ENCODE measurements around the gene ATP1B3.
"Not testable (repeated sequence)": the region's sequence is repeated elsewhere in the genome, so short reads cannot be mapped to it uniquely, and the experiment has no call there.

ATP1B3 gene

GRCh38 chr3:141955175-141955574 lies 78.7 kb downstream of the ATP1B3 start:
- H3K9me3 ChIP-seq (ENCODE audit: control insufficient read depth, low read length), result no peaks in the 10 kb centered on the region
- H3K27me3 ChIP-seq (replicated peaks; ENCODE audit: control insufficient read depth, insufficient read depth, low read length, poor library complexity, severe bottlenecking), result no peaks in the 10 kb centered on the region
- no peak overlapping the region for H3K27ac ChIP-seq (ENCODE audit: insufficient read depth, low read length, poor library complexity, severe bottlenecking)
- H3K36me3 ChIP-seq (ENCODE audit: control insufficient read depth, insufficient read depth, low read length), result no peaks in the 10 kb centered on the region
- no peak for DNase-seq
- no peaks in the 10 kb centered on the region for H3K4me1 ChIP-seq (ENCODE audit: control insufficient read depth, insufficient read depth, low read length, poor library complexity, severe bottlenecking)
- no peak overlapping the region for H3K4me3 ChIP-seq (ENCODE audit: insufficient read depth, low read depth, low read length, poor library complexity, severe bottlenecking)

- Histone ChIP-seq H3K36me3 (ENCODE audit: control insufficient read depth, insufficient read depth, low read length) (no peaks in the 10 kb centered on the region), H3K27ac (ENCODE audit: insufficient read depth, low read length, poor library complexity, severe bottlenecking) (no peak overlapping the region), H3K9me3 (ENCODE audit: control insufficient read depth, low read length) (no peaks in the 10 kb centered on the region), H3K27me3 (replicated peaks; ENCODE audit: control insufficient read depth, insufficient read depth, low read length, poor library complexity, severe bottlenecking) (no peaks in the 10 kb centered on the region), H3K4me1 (ENCODE audit: control insufficient read depth, insufficient read depth, low read length, poor library complexity, severe bottlenecking) (no peaks in the 10 kb centered on the region), H3K4me3 (ENCODE audit: insufficient read depth, low read depth, low read length, poor library complexity, severe bottlenecking) (no peak overlapping the region)
- no peak for DNase-seq
Measured at GRCh38 chr3:141959589-141960554, 83.4 kb downstream of the ATP1B3 start.

GRCh38 chr3:141960731-141961130 lies 84.3 kb downstream of the ATP1B3 start:
- Histone ChIP-seq H3K4me1 (ENCODE audit: control insufficient read depth, insufficient read depth, low read length, poor library complexity, severe bottlenecking) (no peaks in the 10 kb centered on the region), H3K27me3 (replicated peaks; ENCODE audit: control insufficient read depth, insufficient read depth, low read length, poor library complexity, severe bottlenecking) (no peaks in the 10 kb centered on the region), H3K36me3 (ENCODE audit: control insufficient read depth, insufficient read depth, low read length) (no peaks in the 10 kb centered on the region), H3K27ac (ENCODE audit: insufficient read depth, low read length, poor library complexity, severe bottlenecking) (no peak overlapping the region), H3K4me3 (ENCODE audit: insufficient read depth, low read depth, low read length, poor library complexity, severe bottlenecking) (no peak overlapping the region), H3K9me3 (ENCODE audit: control insufficient read depth, low read length) (no peaks in the 10 kb centered on the region)
- no peak for DNase-seq

GRCh38 chr3:141963301-141963700 lies 86.9 kb downstream of the ATP1B3 start:
- H3K27ac ChIP-seq (ENCODE audit: insufficient read depth, low read length, poor library complexity, severe bottlenecking), result no peak overlapping the region
- DNase-seq, result no peak
- H3K36me3 ChIP-seq (ENCODE audit: control insufficient read depth, insufficient read depth, low read length), result no peaks in the 10 kb centered on the region
- no peaks in the 10 kb centered on the region for H3K9me3 ChIP-seq (ENCODE audit: control insufficient read depth, low read length)
- no peaks in the 10 kb centered on the region for H3K4me1 ChIP-seq (ENCODE audit: control insufficient read depth, insufficient read depth, low read length, poor library complexity, severe bottlenecking)
- H3K27me3 ChIP-seq (replicated peaks; ENCODE audit: control insufficient read depth, insufficient read depth, low read length, poor library complexity, severe bottlenecking), result no peaks in the 10 kb centered on the region
- H3K4me3 ChIP-seq (ENCODE audit: insufficient read depth, low read depth, low read length, poor library complexity, severe bottlenecking), result no peak overlapping the region

GRCh38 chr3:141965471-141965870 lies 89.0 kb downstream of the ATP1B3 start:
- Histone ChIP-seq H3K4me1 (ENCODE audit: control insufficient read depth, insufficient read depth, low read length, poor library complexity, severe bottlenecking) (no peaks in the 10 kb centered on the region), H3K9me3 (ENCODE audit: control insufficient read depth, low read length) (no peaks in the 10 kb centered on the region), H3K27ac (ENCODE audit: insufficient read depth, low read length, poor library complexity, severe bottlenecking) (no peak overlapping the region), H3K4me3 (ENCODE audit: insufficient read depth, low read depth, low read length, poor library complexity, severe bottlenecking) (no peak overlapping the region), H3K27me3 (replicated peaks; ENCODE audit: control insufficient read depth, insufficient read depth, low read length, poor library complexity, severe bottlenecking) (no peaks in the 10 kb centered on the region), H3K36me3 (ENCODE audit: control insufficient read depth, insufficient read depth, low read length) (no peaks in the 10 kb centered on the region)
- DNase-seq, result no peak

GRCh38 chr3:141969711-141970110 lies 93.3 kb downstream of the ATP1B3 start:
- Histone ChIP-seq H3K36me3 (ENCODE audit: control insufficient read depth, insufficient read depth, low read length) (no peaks in the 10 kb centered on the region), H3K4me1 (ENCODE audit: control insufficient read depth, insufficient read depth, low read length, poor library complexity, severe bottlenecking) (no peaks in the 10 kb centered on the region), H3K27ac (ENCODE audit: insufficient read depth, low read length, poor library complexity, severe bottlenecking) (no peak overlapping the region), H3K27me3 (replicated peaks; ENCODE audit: control insufficient read depth, insufficient read depth, low read length, poor library complexity, severe bottlenecking) (no peaks in the 10 kb centered on the region), H3K4me3 (ENCODE audit: insufficient read depth, low read depth, low read length, poor library complexity, severe bottlenecking) (no peak overlapping the region), H3K9me3 (ENCODE audit: control insufficient read depth, low read length) (no peaks in the 10 kb centered on the region)
- DNase-seq, result no peak

GRCh38 chr3:141971571-141971970 lies 95.1 kb downstream of the ATP1B3 start:
- H3K27me3 ChIP-seq (replicated peaks; ENCODE audit: control insufficient read depth, insufficient read depth, low read length, poor library complexity, severe bottlenecking), result no peaks in the 10 kb centered on the region
- no peaks in the 10 kb centered on the region for H3K9me3 ChIP-seq (ENCODE audit: control insufficient read depth, low read length)
- no peak overlapping the region for H3K27ac ChIP-seq (ENCODE audit: insufficient read depth, low read length, poor library complexity, severe bottlenecking)
- H3K36me3 ChIP-seq (ENCODE audit: control insufficient read depth, insufficient read depth, low read length), result no peaks in the 10 kb centered on the region
- H3K4me3 ChIP-seq (ENCODE audit: insufficient read depth, low read depth, low read length, poor library complexity, severe bottlenecking), result no peak overlapping the region
- no peak for DNase-seq
- H3K4me1 ChIP-seq (ENCODE audit: control insufficient read depth, insufficient read depth, low read length, poor library complexity, severe bottlenecking), result no peaks in the 10 kb centered on the region

- no peaks in the 10 kb centered on the region for H3K36me3 ChIP-seq (ENCODE audit: control insufficient read depth, insufficient read depth, low read length)
- H3K27me3 ChIP-seq (replicated peaks; ENCODE audit: control insufficient read depth, insufficient read depth, low read length, poor library complexity, severe bottlenecking), result no peaks in the 10 kb centered on the region
- no peak for DNase-seq
- no peak overlapping the region for H3K27ac ChIP-seq (ENCODE audit: insufficient read depth, low read length, poor library complexity, severe bottlenecking)
- no peak overlapping the region for H3K4me3 ChIP-seq (ENCODE audit: insufficient read depth, low read depth, low read length, poor library complexity, severe bottlenecking)
- H3K9me3 ChIP-seq (ENCODE audit: control insufficient read depth, low read length), result no peaks in the 10 kb centered on the region
- H3K4me1 ChIP-seq (ENCODE audit: control insufficient read depth, insufficient read depth, low read length, poor library complexity, severe bottlenecking), result no peaks in the 10 kb centered on the region
Measured at GRCh38 chr3:141972399-141972798, 96.0 kb downstream of the ATP1B3 start.

- DNase-seq; H3K4me1 ChIP-seq (ENCODE audit: control insufficient read depth, insufficient read depth, low read length, poor library complexity, severe bottlenecking); H3K9me3 ChIP-seq (ENCODE audit: control insufficient read depth, low read length); H3K27me3 ChIP-seq (replicated peaks; ENCODE audit: control insufficient read depth, insufficient read depth, low read length, poor library complexity, severe bottlenecking); H3K4me3 ChIP-seq (ENCODE audit: insufficient read depth, low read depth, low read length, poor library complexity, severe bottlenecking); H3K36me3 ChIP-seq (ENCODE audit: control insufficient read depth, insufficient read depth, low read length); H3K27ac ChIP-seq (ENCODE audit: insufficient read depth, low read length, poor library complexity, severe bottlenecking): not testable (repeated sequence)
Measured at GRCh38 chr3:141974777-141975176, 98.3 kb downstream of the ATP1B3 start.
